ENCODE results near the gene GGTLC3. TPM values are rescaled to one million over a fixed set of nuclear protein-coding genes. Genes with fewer than 3 reads are reported as not detected.
"Not testable (repeated sequence)": the region's sequence is repeated elsewhere in the genome, so short reads cannot be mapped to it uniquely, and the experiment has no call there.

The GGTLC3 gene
- total RNA-seq: not detected

DNA sequence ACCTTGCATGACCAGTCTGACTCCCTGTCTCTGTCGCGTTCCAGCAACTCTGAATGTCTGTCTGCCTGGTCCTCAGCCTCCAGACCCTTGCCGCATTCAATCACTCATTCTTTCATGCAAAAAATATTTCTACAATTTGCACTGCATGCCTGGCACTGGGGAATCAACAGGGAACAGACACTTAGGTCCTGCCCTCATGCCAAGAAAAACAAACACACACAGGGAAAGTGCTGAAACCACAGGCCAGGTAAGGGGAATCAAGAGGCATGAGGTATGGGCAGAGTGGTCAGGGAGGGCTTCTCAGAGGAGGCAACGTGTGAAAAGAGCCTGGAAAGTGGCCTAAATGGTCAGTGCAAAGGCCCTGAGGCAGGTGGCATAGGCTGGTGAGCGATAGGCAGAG lies at the start of gene GGTLC3:
TSS of gene GGTLC3 (minus strand) at position 101 of the 400 bp plus-strand sequence. CDS start 264 bp downstream, outside the sequence.
- no CpG with 5 or more reads among the region's 5 CpGs for WGBS, 2 donors
- DNase-seq; intact Hi-C loops (cut with DNase I); H3K27ac ChIP-seq; H3K9me3 ChIP-seq; H3K4me1 ChIP-seq; H3K27me3 ChIP-seq; H3K36me3 ChIP-seq; H3K4me3 ChIP-seq: not testable (repeated sequence)

- DNase-seq; H3K4me1 ChIP-seq; intact Hi-C loops (cut with DNase I); H3K27ac ChIP-seq; H3K4me3 ChIP-seq; H3K27me3 ChIP-seq; H3K9me3 ChIP-seq; H3K36me3 ChIP-seq: not testable (repeated sequence)
- WGBS, 2 donors: no CpG with 5 or more reads among the region's 16 CpGs
Measured at GRCh38 chr22:18560099-18560974, 42.4 kb upstream of the GGTLC3 start.

DNA sequence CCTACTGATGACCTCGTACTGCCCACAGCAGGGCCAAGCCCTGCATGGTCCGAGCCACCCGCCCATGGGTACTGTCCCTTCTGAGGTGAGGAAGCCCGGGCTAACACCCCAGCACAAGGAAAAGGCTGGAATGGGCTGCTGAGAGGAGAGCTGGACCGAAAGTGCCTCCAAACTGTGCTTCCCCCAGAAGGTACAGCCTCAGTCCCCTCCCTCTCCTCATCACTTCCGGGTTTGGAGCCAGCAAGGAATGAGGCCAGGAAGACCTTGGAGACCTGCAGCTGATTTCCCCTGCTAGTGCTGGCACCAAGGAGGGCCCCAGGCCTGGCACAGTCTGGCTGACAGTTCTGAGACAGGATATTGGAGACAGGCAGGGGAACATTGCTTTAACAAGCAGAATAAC lies 41.0 kb upstream of the GGTLC3 start:
- H3K9me3 ChIP-seq; H3K27me3 ChIP-seq; DNase-seq; H3K36me3 ChIP-seq; H3K4me3 ChIP-seq; intact Hi-C loops (cut with DNase I); H3K4me1 ChIP-seq; H3K27ac ChIP-seq: not testable (repeated sequence)
- no CpG with 5 or more reads among the region's 6 CpGs for WGBS, 2 donors

GRCh38 chr22:18558516-18558915 lies 40.6 kb upstream of the GGTLC3 start:
- H3K27ac ChIP-seq; H3K4me1 ChIP-seq; H3K9me3 ChIP-seq; H3K36me3 ChIP-seq; H3K4me3 ChIP-seq; H3K27me3 ChIP-seq; intact Hi-C loops (cut with DNase I); DNase-seq: not testable (repeated sequence)
- no CpG with 5 or more reads among the region's 4 CpGs for WGBS, 2 donors

- H3K4me1 ChIP-seq; H3K27me3 ChIP-seq; H3K36me3 ChIP-seq; H3K4me3 ChIP-seq; DNase-seq; intact Hi-C loops (cut with DNase I); H3K9me3 ChIP-seq; H3K27ac ChIP-seq: not testable (repeated sequence)
- WGBS, 2 donors: no CpG with 5 or more reads among the region's 22 CpGs
Measured at GRCh38 chr22:18554280-18555256, 36.6 kb upstream of the GGTLC3 start.

DNA sequence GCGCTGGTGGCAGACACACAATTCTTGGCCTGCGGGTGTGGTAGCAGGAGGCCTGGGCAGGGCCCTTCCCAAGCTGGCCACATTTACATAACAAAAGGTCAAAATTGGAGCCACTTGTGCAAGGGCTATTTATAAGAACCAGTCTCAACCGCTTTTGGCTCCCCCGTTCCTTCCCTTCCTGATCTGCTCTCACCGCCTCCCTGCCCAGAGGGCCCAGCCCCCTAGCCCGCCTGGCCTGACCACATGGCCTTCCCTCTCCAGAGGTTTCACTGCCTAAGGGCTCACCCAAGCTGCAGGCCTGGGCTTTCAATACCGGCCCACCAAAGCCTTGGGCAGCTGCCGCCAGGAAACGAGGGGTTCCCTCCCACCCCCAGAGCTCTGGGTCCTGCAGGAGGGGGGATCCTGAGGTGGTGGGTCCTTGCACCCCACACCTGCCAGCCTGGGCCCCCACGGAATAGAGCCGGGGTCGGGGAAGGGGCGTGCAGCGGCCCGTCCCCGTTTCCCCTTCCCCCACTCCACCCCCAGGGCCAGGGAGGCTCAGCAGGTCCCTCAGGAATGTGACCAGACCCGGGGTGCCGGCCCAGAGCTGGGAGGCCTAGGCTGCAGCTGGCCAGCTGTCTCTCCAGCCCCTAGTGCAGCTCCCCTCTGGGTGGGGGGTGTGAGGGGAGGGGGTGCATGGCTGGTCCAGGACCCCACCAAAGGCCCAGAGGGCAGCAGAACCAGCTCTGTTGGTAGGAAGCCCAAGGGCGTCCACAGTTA lies 35.1 kb upstream of the GGTLC3 start:
- H3K9me3 ChIP-seq; intact Hi-C loops (cut with DNase I); H3K36me3 ChIP-seq; DNase-seq; H3K27me3 ChIP-seq; H3K4me3 ChIP-seq; H3K27ac ChIP-seq; H3K4me1 ChIP-seq: not testable (repeated sequence)
- no CpG with 5 or more reads among the region's 19 CpGs for WGBS, 2 donors

GRCh38 chr22:18551046-18551445 lies 33.1 kb upstream of the GGTLC3 start:
- intact Hi-C loops (cut with DNase I); H3K27ac ChIP-seq; DNase-seq; H3K4me3 ChIP-seq; H3K36me3 ChIP-seq; H3K4me1 ChIP-seq; H3K27me3 ChIP-seq; H3K9me3 ChIP-seq: not testable (repeated sequence)
- WGBS, 2 donors: no CpG with 5 or more reads among the region's 7 CpGs

- H3K36me3 ChIP-seq; H3K4me3 ChIP-seq; H3K9me3 ChIP-seq; H3K27ac ChIP-seq; intact Hi-C loops (cut with DNase I); H3K27me3 ChIP-seq; DNase-seq; H3K4me1 ChIP-seq: not testable (repeated sequence)
- no CpG with 5 or more reads among the region's 13 CpGs for WGBS, 2 donors
Measured at GRCh38 chr22:18549458-18550179, 31.7 kb upstream of the GGTLC3 start.

DNA sequence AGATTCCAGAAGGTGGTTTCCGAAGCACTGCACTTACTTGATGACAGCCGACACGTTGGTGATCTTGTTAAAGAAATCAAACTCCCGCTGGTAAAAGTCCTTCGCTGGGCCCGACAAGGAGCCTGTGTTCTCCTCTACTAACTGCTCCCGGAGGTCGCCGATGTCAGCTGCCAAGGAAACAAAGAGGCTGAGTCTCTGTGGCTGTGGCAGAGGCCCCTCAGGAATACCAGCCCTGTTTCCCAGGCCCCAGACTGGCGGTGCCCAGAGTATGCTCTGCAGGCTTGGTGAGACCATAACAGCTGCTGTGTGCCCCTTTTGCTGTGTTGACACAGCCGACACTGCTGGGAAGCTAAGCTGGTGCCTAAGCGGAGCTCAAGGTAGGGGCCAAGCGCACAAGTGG lies 26.7 kb upstream of the GGTLC3 start:
- H3K9me3 ChIP-seq; H3K4me1 ChIP-seq; H3K36me3 ChIP-seq; H3K27ac ChIP-seq; intact Hi-C loops (cut with DNase I); H3K27me3 ChIP-seq; H3K4me3 ChIP-seq; DNase-seq: not testable (repeated sequence)
- no CpG with 5 or more reads among the region's 13 CpGs for WGBS, 2 donors

DNA sequence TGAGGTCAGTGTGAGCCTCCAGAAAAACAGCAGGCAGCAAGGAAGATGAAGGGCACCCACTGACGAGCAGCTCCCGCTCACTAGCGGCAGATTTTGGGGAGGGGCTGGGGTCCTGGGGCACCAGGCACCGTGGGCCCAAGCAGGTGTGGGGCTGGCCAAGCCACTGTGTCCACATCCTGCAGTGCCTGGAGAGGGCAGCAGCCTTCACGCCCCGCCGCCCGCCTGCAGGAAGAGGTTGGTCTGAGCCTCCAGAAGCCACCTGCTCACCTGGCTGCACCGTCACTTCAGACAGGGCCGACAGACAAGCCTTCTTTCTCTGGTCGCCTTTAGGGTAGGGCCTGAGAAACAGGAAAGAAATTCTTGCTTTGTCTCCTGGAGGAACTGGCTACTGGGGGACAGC lies 25.4 kb upstream of the GGTLC3 start:
- intact Hi-C loops (cut with DNase I); H3K36me3 ChIP-seq; H3K4me3 ChIP-seq; H3K9me3 ChIP-seq; DNase-seq; H3K4me1 ChIP-seq; H3K27ac ChIP-seq; H3K27me3 ChIP-seq: not testable (repeated sequence)
- WGBS, 2 donors: no CpG with 5 or more reads among the region's 11 CpGs

DNA sequence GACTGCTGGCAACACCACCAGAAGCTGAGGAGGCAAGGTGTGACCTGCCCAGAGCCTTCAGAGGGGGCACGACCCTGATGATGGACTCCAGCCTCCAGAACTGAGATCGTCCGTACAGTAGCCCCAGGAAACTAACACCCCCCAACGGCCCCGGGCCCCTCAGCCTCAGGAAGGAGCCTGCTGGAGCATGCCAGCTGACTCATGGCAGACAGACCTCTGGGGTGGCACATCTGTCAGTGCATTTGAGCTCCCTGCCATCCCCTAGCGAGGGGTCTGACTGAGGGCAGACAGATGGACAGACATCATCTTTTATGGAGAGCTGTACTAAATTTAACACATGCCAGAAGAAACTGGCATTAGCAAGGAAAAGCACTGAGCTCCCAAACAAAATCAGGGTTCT lies 22.0 kb upstream of the GGTLC3 start:
- WGBS, 2 donors: no CpG with 5 or more reads among the region's 6 CpGs
- H3K9me3 ChIP-seq; intact Hi-C loops (cut with DNase I); H3K27ac ChIP-seq; H3K4me1 ChIP-seq; H3K27me3 ChIP-seq; H3K4me3 ChIP-seq; H3K36me3 ChIP-seq; DNase-seq: not testable (repeated sequence)

GRCh38 chr22:18534315-18534714 lies 16.4 kb upstream of the GGTLC3 start:
- WGBS, 2 donors: no CpG with 5 or more reads among the region's 12 CpGs
- H3K9me3 ChIP-seq; H3K4me3 ChIP-seq; H3K27me3 ChIP-seq; H3K27ac ChIP-seq; DNase-seq; H3K36me3 ChIP-seq; H3K4me1 ChIP-seq; intact Hi-C loops (cut with DNase I): not testable (repeated sequence)

Measured in esophagus squamous epithelium (tissue), 5 donors.